Measurements from ENCODE around the gene APOC3. TPM values are rescaled to one million over a fixed set of nuclear protein-coding genes. Genes with fewer than 3 reads are reported as not detected.

APOC3 gene
- total and polyA plus RNA-seq, 11 donors, result 0.39 to 9.9 TPM; not detected in 9

GRCh38 chr11:116828632-116829524 is 829 bp upstream of the APOC3 start:
- 71 to 80% (median 75%) methylated on average over 14 to 16 of the region's 16 CpGs for WGBS, 4 donors
- intact Hi-C loops (cut with DNase I), result no loop called here
- Histone ChIP-seq H3K9me3 (no peaks in the 10 kb centered on the region), H3K36me3 (no peaks in the 10 kb centered on the region), H3K4me1 (peaks cover 0 to 5% (median 0%) of the 10 kb centered on the region in 12 donors), H3K27ac (no peak overlapping the region), H3K4me3 (no peak overlapping the region), H3K27me3 (no peaks in the 10 kb centered on the region)
- ATAC-seq (no peak), DNase-seq (no peak)
- no peak for TF ChIP-seq POLR2A (IDR thresholded peaks at IDR 0.05)
- TF ChIP-seq CTCF (IDR thresholded peaks at IDR 0.05), result no peak

- H3K4me3 ChIP-seq, result no peak overlapping the region
- ATAC-seq (no peak), DNase-seq (no peak)
- WGBS, 4 donors, result 95 to 98% (median 97%) methylated on average over 12 to 17 of the region's 17 CpGs
- H3K4me1 ChIP-seq, result peaks cover 0 to 13% (median 7%) of the 10 kb centered on the region in 12 donors
- no peak overlapping the region for H3K27ac ChIP-seq
- intact Hi-C loops (cut with DNase I), result loop anchor here in 2 of 10 donors (5.0 kb wide), 1 partner anchor 38 kb away; the partner anchor contains the start of gene APOA5 (in 2 of the 2)
- no peaks in the 10 kb centered on the region for H3K27me3 ChIP-seq
- no peak for TF ChIP-seq POLR2A (IDR thresholded peaks at IDR 0.05)
- TF ChIP-seq CTCF (IDR thresholded peaks at IDR 0.05), result no peak
- H3K36me3 ChIP-seq, result no peaks in the 10 kb centered on the region
- H3K9me3 ChIP-seq, result no peaks in the 10 kb centered on the region
Observed at GRCh38 chr11:116830184-116830912, 641 bp downstream of the APOC3 start.

- H3K4me3 ChIP-seq, result no peak overlapping the region
- H3K27me3 ChIP-seq, result no peaks in the 10 kb centered on the region
- intact Hi-C loops (cut with DNase I), result loop anchor here in 2 of 10 donors (5.0 kb wide), 1 partner anchor 40 kb away; the partner anchor contains the start of gene APOA5 (in 2 of the 2)
- H3K4me1 ChIP-seq, result peaks cover 0 to 28% (median 22%) of the 10 kb centered on the region in 12 donors
- H3K27ac ChIP-seq, result no peak overlapping the region
- no peaks in the 10 kb centered on the region for H3K9me3 ChIP-seq
- TF ChIP-seq CTCF (IDR thresholded peaks at IDR 0.05) (no peak), POLR2A (IDR thresholded peaks at IDR 0.05) (no peak)
- ATAC-seq (no peak), DNase-seq (no peak)
- WGBS, 4 donors, result 92 to 98% (median 97%) methylated on average over 6 to 7 of the region's 7 CpGs
- no peaks in the 10 kb centered on the region for H3K36me3 ChIP-seq
Observed at GRCh38 chr11:116831790-116832349, 2.2 kb downstream of the APOC3 start.
